ENCODE results near the gene DYNLT1.
"Not testable (repeated sequence)": the region's sequence is repeated elsewhere in the genome, so short reads cannot be mapped to it uniquely, and the experiment has no call there.

DYNLT1 gene

DNA sequence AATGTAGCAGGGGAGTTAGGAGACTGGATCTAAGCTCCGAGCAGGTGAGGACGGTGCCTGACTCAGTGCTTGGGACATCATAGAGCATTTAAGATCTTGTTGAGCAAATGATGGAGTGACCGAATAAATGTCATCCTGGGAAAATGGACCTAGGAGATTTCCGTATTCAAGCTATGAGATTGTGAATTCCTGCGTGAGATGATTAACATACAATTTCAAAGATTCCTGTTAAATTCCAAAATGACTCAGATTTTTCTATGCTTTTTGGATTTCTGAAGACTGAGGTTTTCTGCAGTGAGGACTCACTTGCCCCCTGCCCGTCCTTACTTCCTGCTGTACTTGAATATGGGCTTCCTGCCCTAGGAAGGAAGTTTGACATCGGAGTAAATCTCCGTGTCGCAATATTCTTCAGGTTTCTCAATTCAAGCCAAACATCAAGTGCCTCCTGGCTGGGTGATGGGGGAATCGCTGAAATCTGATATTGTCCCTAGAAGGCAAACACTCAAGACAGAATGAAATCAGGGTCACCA lies 10.5 kb upstream of the DYNLT1 start:
- DNase-seq, result no peak
- Histone ChIP-seq H2BK5ac (ENCODE audit: low read length) (no peak overlapping the region), H3K27me3 (ENCODE audit: insufficient read depth, low read length, poor library complexity) (no peaks in the 10 kb centered on the region), H3K4ac (ENCODE audit: low read depth, low read length) (no peak overlapping the region), H2BK15ac (replicated peaks; ENCODE audit: low read depth) (no peak overlapping the region), H3K4me2 (ENCODE audit: low read length) (no peak overlapping the region), H3K27ac (ENCODE audit: low read depth, low read length) (no peak overlapping the region), H4K5ac (ENCODE audit: low read length) (no peak overlapping the region), H3K23ac (ENCODE audit: low read length) (no peak overlapping the region), H3K79me1 (ENCODE audit: low read length) (no peaks in the 10 kb centered on the region), H3K36me3 (ENCODE audit: control insufficient read depth, insufficient read depth, low read length) (no peaks in the 10 kb centered on the region), H3K4me1 (ENCODE audit: control insufficient read depth, low read depth, low read length) (no peaks in the 10 kb centered on the region), H4K8ac (ENCODE audit: low read depth, low read length) (no peak overlapping the region), H3K4me3 (ENCODE audit: low read length) (no peak overlapping the region), H3K56ac (ENCODE audit: low read length) (no peak overlapping the region), H2BK120ac (ENCODE audit: low read depth, low read length) (no peak overlapping the region), H2AK5ac (ENCODE audit: low read length) (no peak overlapping the region), H3K9ac (ENCODE audit: low read length) (no peak overlapping the region), H3K18ac (ENCODE audit: low read length) (no peak overlapping the region), H3K79me2 (ENCODE audit: control insufficient read depth, insufficient read depth, low read length) (no peaks in the 10 kb centered on the region)
- WGBS (ENCODE audit: extremely low coverage, insufficient coverage, low lambda C conversion rate), result no CpG with 5 or more reads among the region's 10 CpGs

DNA sequence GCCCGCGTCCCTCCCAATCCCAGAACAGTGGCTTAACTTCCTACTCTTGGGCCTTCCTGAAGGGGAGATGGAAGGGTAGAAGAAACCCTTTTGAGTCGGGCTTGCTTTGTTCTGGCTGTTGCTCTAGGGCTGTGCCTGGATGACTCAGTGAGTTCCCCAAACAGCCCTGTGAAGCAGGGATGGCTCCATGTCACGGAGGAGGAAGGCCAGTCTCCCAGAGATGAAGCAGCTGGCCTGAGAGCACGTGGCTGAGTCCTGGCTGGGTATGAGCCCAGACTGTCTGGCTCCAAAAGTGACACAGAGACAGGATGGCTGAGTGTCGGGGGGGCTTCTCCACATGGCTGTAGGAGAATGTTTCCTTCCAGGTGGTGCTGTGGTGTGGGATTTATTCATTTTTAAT lies 10.0 kb upstream of the DYNLT1 start:
- DNase-seq, result no peak
- Histone ChIP-seq H3K56ac (ENCODE audit: low read length) (no peak overlapping the region), H2BK120ac (ENCODE audit: low read depth, low read length) (no peak overlapping the region), H3K4me3 (ENCODE audit: low read length) (no peak overlapping the region), H3K18ac (ENCODE audit: low read length) (no peak overlapping the region), H3K9ac (ENCODE audit: low read length) (no peak overlapping the region), H4K8ac (ENCODE audit: low read depth, low read length) (no peak overlapping the region), H3K79me2 (ENCODE audit: control insufficient read depth, insufficient read depth, low read length) (no peaks in the 10 kb centered on the region), H3K79me1 (ENCODE audit: low read length) (no peaks in the 10 kb centered on the region), H3K4me1 (ENCODE audit: control insufficient read depth, low read depth, low read length) (no peaks in the 10 kb centered on the region), H4K5ac (ENCODE audit: low read length) (no peak overlapping the region), H2BK5ac (ENCODE audit: low read length) (no peak overlapping the region), H3K27ac (ENCODE audit: low read depth, low read length) (no peak overlapping the region), H3K23ac (ENCODE audit: low read length) (no peak overlapping the region), H2AK5ac (ENCODE audit: low read length) (no peak overlapping the region), H3K36me3 (ENCODE audit: control insufficient read depth, insufficient read depth, low read length) (no peaks in the 10 kb centered on the region), H3K4me2 (ENCODE audit: low read length) (no peak overlapping the region), H3K4ac (ENCODE audit: low read depth, low read length) (no peak overlapping the region), H3K27me3 (ENCODE audit: insufficient read depth, low read length, poor library complexity) (no peaks in the 10 kb centered on the region), H2BK15ac (replicated peaks; ENCODE audit: low read depth) (no peak overlapping the region)
- WGBS (ENCODE audit: extremely low coverage, insufficient coverage, low lambda C conversion rate), result no CpG with 5 or more reads among the region's 6 CpGs

DNA sequence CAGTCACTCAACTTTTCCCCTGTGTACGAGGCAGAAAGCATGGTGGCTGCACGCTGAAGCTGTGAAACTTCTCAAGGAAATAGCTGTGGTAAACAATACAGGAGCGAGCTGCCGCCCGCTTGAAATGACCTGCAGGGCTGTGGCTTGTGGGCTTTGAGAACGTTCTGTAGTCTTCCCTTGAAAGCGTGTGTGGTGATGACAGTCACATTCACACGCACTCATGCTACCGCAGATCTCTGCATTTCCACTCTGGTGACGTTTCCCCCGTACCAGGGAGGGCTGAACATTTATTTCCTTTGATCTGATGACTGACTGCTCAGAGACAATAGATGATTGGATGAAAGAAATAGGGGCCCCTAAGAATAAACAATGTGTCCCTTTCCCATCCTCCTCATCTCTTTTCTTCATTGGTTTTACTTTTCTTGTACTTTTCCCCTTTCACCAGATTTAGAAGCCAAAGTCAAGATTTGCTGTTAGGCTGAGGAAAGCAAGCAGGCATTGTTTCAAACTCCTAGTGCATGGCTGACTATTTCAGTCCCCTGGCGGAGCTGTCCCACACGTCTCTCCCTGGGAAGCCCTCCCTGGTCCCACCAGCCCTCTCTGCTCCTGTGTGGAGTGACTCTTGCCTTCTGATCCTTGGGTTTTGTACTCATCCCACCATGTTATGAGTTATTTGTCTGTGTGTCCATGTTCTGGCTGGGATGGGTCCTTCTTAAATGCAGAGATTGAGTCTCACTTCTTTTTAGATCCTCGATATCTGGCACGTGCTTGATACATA lies 9.2 kb upstream of the DYNLT1 start:
- H3K18ac ChIP-seq (ENCODE audit: low read length), result no peak overlapping the region
- no peak overlapping the region for H2AK5ac ChIP-seq (ENCODE audit: low read length)
- H3K27me3 ChIP-seq (ENCODE audit: insufficient read depth, low read length, poor library complexity), result no peaks in the 10 kb centered on the region
- H3K23ac ChIP-seq (ENCODE audit: low read length), result no peak overlapping the region
- no peak overlapping the region for H4K8ac ChIP-seq (ENCODE audit: low read depth, low read length)
- no peaks in the 10 kb centered on the region for H3K36me3 ChIP-seq (ENCODE audit: control insufficient read depth, insufficient read depth, low read length)
- DNase-seq, result no peak
- H2BK15ac ChIP-seq (replicated peaks; ENCODE audit: low read depth), result no peak overlapping the region
- H3K79me1 ChIP-seq (ENCODE audit: low read length), result no peaks in the 10 kb centered on the region
- no peak overlapping the region for H2BK5ac ChIP-seq (ENCODE audit: low read length)
- no peak overlapping the region for H3K4me2 ChIP-seq (ENCODE audit: low read length)
- H3K4me1 ChIP-seq (ENCODE audit: control insufficient read depth, low read depth, low read length), result no peaks in the 10 kb centered on the region
- no peak overlapping the region for H3K56ac ChIP-seq (ENCODE audit: low read length)
- no peak overlapping the region for H3K4ac ChIP-seq (ENCODE audit: low read depth, low read length)
- no peak overlapping the region for H3K9ac ChIP-seq (ENCODE audit: low read length)
- no peak overlapping the region for H3K27ac ChIP-seq (ENCODE audit: low read depth, low read length)
- no peaks in the 10 kb centered on the region for H3K79me2 ChIP-seq (ENCODE audit: control insufficient read depth, insufficient read depth, low read length)
- H3K4me3 ChIP-seq (ENCODE audit: low read length), result no peak overlapping the region
- H4K5ac ChIP-seq (ENCODE audit: low read length), result no peak overlapping the region
- WGBS (ENCODE audit: extremely low coverage, insufficient coverage, low lambda C conversion rate), result no CpG with 5 or more reads among the region's 15 CpGs
- no peak overlapping the region for H2BK120ac ChIP-seq (ENCODE audit: low read depth, low read length)

DNA sequence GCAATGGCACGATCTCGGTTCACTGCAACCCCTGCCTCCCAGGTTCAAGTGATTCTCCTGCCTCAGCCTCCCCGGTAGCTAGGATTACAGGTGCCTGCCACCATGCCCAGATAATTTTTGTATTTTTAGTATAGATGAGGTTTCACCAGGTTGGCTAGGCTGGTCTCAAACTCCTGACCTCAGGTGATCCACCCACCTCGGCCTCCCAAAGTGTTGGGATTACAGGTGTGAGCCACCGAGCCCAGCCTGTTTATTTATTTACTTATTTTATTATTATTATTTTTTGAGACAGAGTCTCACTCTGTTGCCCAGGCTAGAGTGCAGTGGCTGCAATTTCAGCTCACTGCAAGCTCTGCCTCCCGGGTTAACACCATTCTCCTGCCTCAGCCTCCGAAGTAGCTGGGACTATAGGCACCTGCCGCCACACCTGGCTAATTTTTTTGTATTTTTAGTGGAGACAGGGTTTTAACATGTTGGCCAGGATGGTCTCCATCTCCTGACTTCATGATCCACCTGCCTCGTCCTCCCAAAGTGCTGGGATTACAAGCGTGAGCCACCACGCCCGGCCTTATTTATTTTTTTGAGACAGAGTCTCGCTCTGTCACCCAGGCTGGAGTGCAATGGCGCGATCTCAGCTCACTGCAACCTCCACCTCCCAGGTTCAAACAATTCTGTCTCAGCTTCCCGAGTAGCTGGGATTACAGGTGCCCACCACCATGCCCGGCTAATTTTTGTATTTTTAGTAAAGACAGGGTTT lies 7.6 kb upstream of the DYNLT1 start:
- H3K79me2 ChIP-seq (ENCODE audit: control insufficient read depth, insufficient read depth, low read length); H4K5ac ChIP-seq (ENCODE audit: low read length); H3K4me1 ChIP-seq (ENCODE audit: control insufficient read depth, low read depth, low read length); H3K4me2 ChIP-seq (ENCODE audit: low read length); DNase-seq; H3K79me1 ChIP-seq (ENCODE audit: low read length); H4K8ac ChIP-seq (ENCODE audit: low read depth, low read length); H3K36me3 ChIP-seq (ENCODE audit: control insufficient read depth, insufficient read depth, low read length); H3K9ac ChIP-seq (ENCODE audit: low read length); H3K4me3 ChIP-seq (ENCODE audit: low read length); H3K4ac ChIP-seq (ENCODE audit: low read depth, low read length); H3K56ac ChIP-seq (ENCODE audit: low read length); H2AK5ac ChIP-seq (ENCODE audit: low read length); H3K23ac ChIP-seq (ENCODE audit: low read length); H3K18ac ChIP-seq (ENCODE audit: low read length); H2BK120ac ChIP-seq (ENCODE audit: low read depth, low read length); H3K27ac ChIP-seq (ENCODE audit: low read depth, low read length); H2BK5ac ChIP-seq (ENCODE audit: low read length); H3K27me3 ChIP-seq (ENCODE audit: insufficient read depth, low read length, poor library complexity); H2BK15ac ChIP-seq (replicated peaks; ENCODE audit: low read depth): not testable (repeated sequence)
- WGBS (ENCODE audit: extremely low coverage, insufficient coverage, low lambda C conversion rate), result no CpG with 5 or more reads among the region's 17 CpGs

DNA sequence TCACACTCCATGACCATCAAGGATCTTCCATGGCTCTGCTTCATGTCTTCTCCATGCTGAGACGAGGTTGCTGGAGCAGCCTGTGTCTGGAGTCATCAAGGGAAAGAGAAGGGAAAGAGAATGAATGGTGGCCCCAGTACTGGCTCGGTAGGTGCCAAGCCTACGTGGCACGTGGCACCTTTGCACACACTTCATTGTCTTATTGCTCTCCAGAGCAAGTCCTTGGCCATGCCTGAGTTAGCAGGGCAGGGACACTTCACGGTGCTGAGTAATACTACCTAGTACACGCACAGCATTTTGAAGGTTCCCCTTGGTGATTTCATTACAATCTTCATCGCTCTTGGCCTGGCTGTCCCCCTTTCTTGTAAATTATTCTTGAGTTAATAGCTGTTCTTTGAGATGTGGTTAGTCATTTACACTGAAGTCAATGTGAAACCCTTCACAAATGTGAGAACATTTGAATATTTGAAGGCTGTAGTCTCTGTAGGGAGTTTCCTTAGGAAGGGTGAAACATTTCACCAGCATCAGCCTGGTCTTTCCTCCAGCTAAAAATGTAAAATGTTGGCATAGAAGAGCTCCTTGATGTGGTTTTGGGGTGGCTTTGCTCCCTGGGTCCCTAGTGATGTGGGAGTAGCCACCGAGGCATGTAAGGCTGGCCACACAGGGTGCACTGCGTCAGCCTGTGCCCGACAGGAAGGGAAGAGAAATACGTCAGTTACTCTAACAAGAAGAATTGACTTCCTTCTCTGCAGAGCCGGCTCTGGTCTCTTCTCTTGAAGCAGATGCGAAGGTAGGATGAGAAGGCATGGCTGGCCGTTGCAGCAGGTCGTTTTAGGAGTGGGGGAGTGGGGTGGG lies 5.0 kb upstream of the DYNLT1 start, which contains the start of gene SYTL3:
SYTL3 (plus strand) TSS at position 766 of the 855 bp plus-strand sequence. CDS start 13,215 bp downstream, outside the sequence.
- WGBS (ENCODE audit: extremely low coverage, insufficient coverage, low lambda C conversion rate), result no CpG with 5 or more reads among the region's 15 CpGs
- no peak for DNase-seq
- Histone ChIP-seq H3K18ac (ENCODE audit: low read length) (no peak within 1 kb of the TSS), H2BK120ac (ENCODE audit: low read depth, low read length) (no peak within 1 kb of the TSS), H2AK5ac (ENCODE audit: low read length) (no peak within 1 kb of the TSS), H3K79me2 (ENCODE audit: control insufficient read depth, insufficient read depth, low read length) (no peaks in the 10 kb centered on the region), H3K9ac (ENCODE audit: low read length) (no peak within 1 kb of the TSS), H3K79me1 (ENCODE audit: low read length) (no peaks in the 10 kb centered on the region), H3K4me2 (ENCODE audit: low read length) (no peak within 1 kb of the TSS), H2BK5ac (ENCODE audit: low read length) (no peak within 1 kb of the TSS), H4K5ac (ENCODE audit: low read length) (no peak within 1 kb of the TSS), H3K23ac (ENCODE audit: low read length) (no peak within 1 kb of the TSS), H3K36me3 (ENCODE audit: control insufficient read depth, insufficient read depth, low read length) (no peaks in the 10 kb centered on the region), H3K4me3 (ENCODE audit: low read length) (no peak within 1 kb of the TSS), H3K56ac (ENCODE audit: low read length) (no peak within 1 kb of the TSS), H4K8ac (ENCODE audit: low read depth, low read length) (no peak within 1 kb of the TSS), H3K4me1 (ENCODE audit: control insufficient read depth, low read depth, low read length) (no peaks in the 10 kb centered on the region), H2BK15ac (replicated peaks; ENCODE audit: low read depth) (no peak within 1 kb of the TSS), H3K27ac (ENCODE audit: low read depth, low read length) (no peak within 1 kb of the TSS), H3K27me3 (ENCODE audit: insufficient read depth, low read length, poor library complexity) (no peaks in the 10 kb centered on the region), H3K4ac (ENCODE audit: low read depth, low read length) (no peak within 1 kb of the TSS)
